Psoas muscle (tissue), 8 donors: ENCODE data around the gene TNC. TPM values are rescaled to one million over a fixed set of nuclear protein-coding genes. Genes with fewer than 3 reads are reported as not detected.

Experiments used
- ATAC-seq, 4 donors: fragments of 200-7000 bp; cut with Tn5 transposase; one replicate each; pipeline ENCODE4 v1.9.1; 2020; ENCODE audit warnings: moderate library complexity in 3 of 4, mild to moderate bottlenecking in 2 of 4
- DNase-seq, 2 donors: peaks; one replicate each; pipeline ENCODE4 v3.0.0-alpha.2; 2020
- H3K27ac ChIP-seq: fragments of 200-600 bp; one replicate; pipeline ENCODE4 v1.8.0; 2022
- H3K27me3 ChIP-seq, 3 donors: fragments of 200-600 bp in 1 of 3; one replicate each; pipeline versions ENCODE4 v1.6.1 to v1.8.0; 2013 to 2022; ENCODE audit warnings: low read length in 2 of 3, mild to moderate bottlenecking in 2 of 3, moderate library complexity in 1 of 3; ENCODE audit not compliant: insufficient read depth in 3 of 3
- H3K36me3 ChIP-seq, 2 donors: fragments of 200-600 bp in 1 of 2; one replicate each; pipeline versions ENCODE4 v1.6.1 to v1.8.0; 2013 to 2022; ENCODE audit warnings: low read depth in 1 of 2, mild to moderate bottlenecking in 1 of 2, moderate library complexity in 1 of 2; ENCODE audit not compliant: insufficient read depth in 1 of 2
- H3K4me1 ChIP-seq: fragments of 200-600 bp; one replicate; pipeline ENCODE4 v1.8.0; 2022
- H3K4me3 ChIP-seq: fragments of 200-600 bp; one replicate; pipeline ENCODE4 v1.8.0; 2022; ENCODE audit warnings: mild to moderate bottlenecking
- H3K9me3 ChIP-seq: fragments of 200-600 bp; one replicate; pipeline ENCODE4 v1.8.0; 2022
- WGBS, 3 donors: extraction: QIAGEN DNeasy Blood & Tissue Kit; methylation state at CpG; one replicate each; pipeline versions ENCODE4 v1.1.6 to v1.1.7; 2013; 5-methylcytosine and 5-hydroxymethylcytosine counted together
- intact Hi-C, 2 donors: fragments of 100-400 bp; cut with DNase I; formaldehyde crosslinking; loops; one replicate each; pipeline versions ENCODE4 v1.11.0 to v1.14.2; 2022
- polyA plus RNA-seq, 3 donors: library from polyadenylated mRNA; stranded (reverse); fragments of 200-250 nt; gene quantifications; one replicate each; pipeline ENCODE4 v1.2.3, GENCODE V29; 2013
- total RNA-seq, 4 donors: library from RNA; stranded (reverse); fragmentation: NEBNext Ultra II Directional in 2 of 4; extraction: Animal tissue kit (Norgen Biotek cat#: 25700) in 2 of 4; gene quantifications; one replicate each; pipeline versions ENCODE4 v1.2.1 to v1.2.4, GENCODE V29; 2021 to 2023
- TF ChIP-seq, protein P1 (sequence below): fragments of 200-600 bp; IDR thresholded peaks from one replicate; pipeline ENCODE4 v1.8.0; 2022; ENCODE audit warnings: antibody characterized with exemption
- donor health status: healthy with polysubstance abuse.
- donor health status: DM: no; HTN: no; CAD: no; lungs with moderate emphysema.
- donor health status: Bipolar disorder and iron deficiency.
- donor health status: healthy.
- donor health status: DM: yes; HTN: yes; CAD: no.
- donor health status: DM: no; HTN: no; CAD: no.
- donor health status: DM: no; HTN: no; CAD: no.
- donor health status: DM: yes; HTN: yes; CAD: no.

Gene TNC
- total and polyA plus RNA-seq, 7 donors, result 1.0 to 94.7 (median 2.8) TPM

DNA sequence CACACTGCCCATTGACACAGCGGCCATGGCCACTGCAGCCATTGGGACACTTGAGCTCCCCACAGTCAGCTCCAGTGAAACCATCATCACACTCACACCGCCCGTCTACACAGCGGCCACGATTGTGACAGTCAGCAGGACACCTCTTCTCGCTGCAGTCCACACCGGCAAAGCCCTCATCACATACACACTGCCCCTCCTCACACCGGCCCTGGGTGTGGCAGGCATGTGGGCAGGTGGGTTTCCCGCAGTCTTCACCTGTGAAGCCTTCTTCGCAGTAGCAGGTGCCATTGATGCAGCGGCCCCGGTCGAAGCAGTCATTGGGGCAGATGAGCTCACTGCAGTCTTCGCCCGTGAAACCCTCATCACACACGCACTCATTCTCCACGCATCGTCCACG is 31.5 kb downstream of the TNC start:
- ATAC-seq, result no peak
- H3K4me1 ChIP-seq, result no peaks in the 10 kb centered on the region
- no peak for DNase-seq
- no peaks in the 10 kb centered on the region for H3K36me3 ChIP-seq
- TF ChIP-seq, protein P1, sequence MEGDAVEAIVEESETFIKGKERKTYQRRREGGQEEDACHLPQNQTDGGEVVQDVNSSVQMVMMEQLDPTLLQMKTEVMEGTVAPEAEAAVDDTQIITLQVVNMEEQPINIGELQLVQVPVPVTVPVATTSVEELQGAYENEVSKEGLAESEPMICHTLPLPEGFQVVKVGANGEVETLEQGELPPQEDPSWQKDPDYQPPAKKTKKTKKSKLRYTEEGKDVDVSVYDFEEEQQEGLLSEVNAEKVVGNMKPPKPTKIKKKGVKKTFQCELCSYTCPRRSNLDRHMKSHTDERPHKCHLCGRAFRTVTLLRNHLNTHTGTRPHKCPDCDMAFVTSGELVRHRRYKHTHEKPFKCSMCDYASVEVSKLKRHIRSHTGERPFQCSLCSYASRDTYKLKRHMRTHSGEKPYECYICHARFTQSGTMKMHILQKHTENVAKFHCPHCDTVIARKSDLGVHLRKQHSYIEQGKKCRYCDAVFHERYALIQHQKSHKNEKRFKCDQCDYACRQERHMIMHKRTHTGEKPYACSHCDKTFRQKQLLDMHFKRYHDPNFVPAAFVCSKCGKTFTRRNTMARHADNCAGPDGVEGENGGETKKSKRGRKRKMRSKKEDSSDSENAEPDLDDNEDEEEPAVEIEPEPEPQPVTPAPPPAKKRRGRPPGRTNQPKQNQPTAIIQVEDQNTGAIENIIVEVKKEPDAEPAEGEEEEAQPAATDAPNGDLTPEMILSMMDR, result no peak
- intact Hi-C loops, result no loop called here
- WGBS, 3 donors, result 57 to 73% (median 66%) methylated on average over 19 of the region's 19 CpGs
- H3K27ac ChIP-seq, result no peak overlapping the region
- no peaks in the 10 kb centered on the region for H3K9me3 ChIP-seq
- H3K27me3 ChIP-seq, result peaks cover 0 to 3% (median 0%) of the 10 kb centered on the region in 3 donors
- H3K4me3 ChIP-seq, result no peak overlapping the region

DNA sequence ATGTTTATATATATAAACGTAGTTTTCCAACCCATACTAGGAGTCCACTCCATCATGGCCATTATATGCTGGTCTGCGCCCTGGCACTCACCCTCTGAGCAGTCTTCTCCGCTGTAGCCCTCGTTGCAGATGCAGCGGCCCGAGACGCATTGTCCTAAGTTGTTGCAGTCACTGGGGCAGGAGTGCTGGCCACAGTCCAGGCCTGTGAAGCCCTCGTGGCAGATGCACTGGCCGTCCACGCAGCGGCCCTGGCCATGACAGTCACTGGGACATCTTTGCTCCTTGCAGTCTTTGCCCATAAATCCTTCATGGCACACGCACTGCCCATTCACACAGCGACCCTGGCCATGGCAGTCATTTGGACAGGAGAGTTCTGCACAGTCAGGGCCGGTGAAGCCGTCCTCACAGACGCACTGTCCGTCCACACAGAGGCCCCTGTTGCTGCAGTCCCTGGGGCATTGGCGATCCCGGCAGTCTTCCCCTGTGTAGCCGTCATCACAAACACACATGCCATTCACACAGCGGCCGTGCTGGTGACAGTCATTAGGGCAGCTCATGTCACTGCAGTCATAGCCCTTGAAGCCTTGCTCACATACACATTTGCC is 32.1 kb downstream of the TNC start:
- no peak overlapping the region for H3K27ac ChIP-seq
- ATAC-seq (no peak), DNase-seq (no peak)
- WGBS, 3 donors, result 71 to 78% (median 74%) methylated on average over 22 of the region's 22 CpGs
- no peaks in the 10 kb centered on the region for H3K4me1 ChIP-seq
- H3K4me3 ChIP-seq, result no peak overlapping the region
- intact Hi-C loops, result no loop called here
- no peaks in the 10 kb centered on the region for H3K36me3 ChIP-seq
- peaks cover 0 to 3% (median 0%) of the 10 kb centered on the region in 3 donors for H3K27me3 ChIP-seq
- H3K9me3 ChIP-seq, result no peaks in the 10 kb centered on the region
- TF ChIP-seq, protein P1, result no peak

DNA sequence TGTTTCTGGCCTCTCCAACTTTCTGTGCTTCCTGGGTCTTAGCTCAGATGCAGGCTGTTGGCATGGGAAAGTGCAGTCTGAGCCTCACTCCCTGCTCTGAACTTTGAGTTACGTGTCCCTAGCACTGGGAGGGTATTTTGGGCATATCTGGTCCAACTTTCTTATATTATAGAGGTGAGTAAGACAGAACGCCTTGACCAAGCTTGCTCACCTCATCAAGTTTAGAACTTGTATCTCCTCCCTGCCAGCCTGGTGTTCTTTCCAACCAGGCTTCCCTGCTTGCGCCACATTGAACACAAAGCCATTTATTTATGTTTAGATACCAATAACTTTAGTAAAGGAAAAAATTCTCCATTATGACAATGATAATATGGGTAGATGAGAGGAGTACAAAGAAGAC is 33.2 kb downstream of the TNC start:
- WGBS, 3 donors, result 83 to 86% (median 83%) methylated on average over 3 of the region's 3 CpGs
- TF ChIP-seq, protein P1, result no peak
- H3K4me1 ChIP-seq, result no peaks in the 10 kb centered on the region
- DNase-seq (no peak), ATAC-seq (no peak)
- no peaks in the 10 kb centered on the region for H3K36me3 ChIP-seq
- intact Hi-C loops, result no loop called here
- H3K27ac ChIP-seq, result no peak overlapping the region
- peaks cover 0 to 3% (median 0%) of the 10 kb centered on the region in 3 donors for H3K27me3 ChIP-seq
- no peaks in the 10 kb centered on the region for H3K9me3 ChIP-seq
- H3K4me3 ChIP-seq, result no peak overlapping the region

DNA sequence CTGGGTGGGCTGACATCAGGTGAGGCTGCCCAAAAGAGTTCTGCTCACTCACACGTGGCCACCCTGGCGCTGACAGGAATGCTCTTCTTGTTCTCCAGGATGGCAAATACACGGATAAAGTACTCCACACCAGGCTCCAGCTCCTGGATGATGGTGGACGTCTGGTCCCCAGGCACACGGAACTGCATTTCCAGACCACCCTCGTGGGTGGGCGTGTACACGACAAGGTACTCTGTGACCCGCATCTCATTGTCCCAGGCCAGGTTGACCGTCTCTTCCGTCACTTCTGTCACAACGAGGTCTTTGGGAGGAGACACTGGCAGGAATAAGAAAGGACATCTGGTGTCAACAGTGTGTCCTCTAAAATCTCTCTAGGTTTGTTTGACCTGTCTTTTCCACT is 33.8 kb downstream of the TNC start:
- no peaks in the 10 kb centered on the region for H3K9me3 ChIP-seq
- no peak overlapping the region for H3K4me3 ChIP-seq
- H3K36me3 ChIP-seq, result no peaks in the 10 kb centered on the region
- no peaks in the 10 kb centered on the region for H3K4me1 ChIP-seq
- intact Hi-C loops, result no loop called here
- H3K27ac ChIP-seq, result no peak overlapping the region
- DNase-seq, result no peak
- peaks cover 0 to 3% (median 0%) of the 10 kb centered on the region in 3 donors for H3K27me3 ChIP-seq
- no peak for ATAC-seq
- 86 to 89% (median 88%) methylated on average over 12 of the region's 12 CpGs for WGBS, 3 donors
- TF ChIP-seq, protein P1, result no peak

DNA sequence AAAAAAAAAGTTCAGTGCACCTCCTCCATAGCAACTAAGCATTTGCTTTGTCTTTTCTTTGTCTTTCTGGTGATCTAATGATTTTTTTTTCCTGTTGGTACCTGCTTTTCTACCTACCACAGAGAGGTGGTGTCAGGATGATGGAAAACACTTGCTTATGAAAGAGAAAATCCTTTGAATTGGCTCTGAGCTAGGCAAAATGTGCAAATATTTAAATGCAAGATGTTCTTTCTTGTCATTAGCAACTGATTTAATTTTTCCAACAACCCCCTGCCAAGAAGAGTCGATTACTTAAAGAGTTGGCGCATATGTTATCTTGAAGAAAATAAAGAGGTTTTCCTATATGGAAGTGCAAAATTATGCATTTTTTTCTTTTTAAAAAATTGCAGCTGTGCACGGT is 37.7 kb downstream of the TNC start:
- H3K27ac ChIP-seq, result no peak overlapping the region
- intact Hi-C loops, result no loop called here
- no peak for DNase-seq
- H3K9me3 ChIP-seq, result no peaks in the 10 kb centered on the region
- H3K4me3 ChIP-seq, result no peak overlapping the region
- TF ChIP-seq, protein P1, result no peak
- H3K36me3 ChIP-seq, result no peaks in the 10 kb centered on the region
- ATAC-seq, result no peak
- H3K4me1 ChIP-seq, result no peaks in the 10 kb centered on the region
- H3K27me3 ChIP-seq, result no peaks in the 10 kb centered on the region
- WGBS, 3 donors, result 64 to 72% (median 72%) methylated on average over 3 of the region's 3 CpGs
